HS-5 (cell line): ENCODE results near the gene GMPR.

Source experiments
- DNase-seq: peaks from one replicate; pipeline ENCODE4 v3.0.0-alpha.2; 2012; ENCODE audit warnings: low read depth

The GMPR gene

GRCh38 chr6:16302721-16303552 is 64.5 kb downstream of the GMPR start:
- DNase-seq, result no peak

GRCh38 chr6:16305246-16305725 is 66.9 kb downstream of the GMPR start:
- no peak for DNase-seq

GRCh38 chr6:16305788-16306187 is 67.4 kb downstream of the GMPR start:
- DNase-seq, result no peak

DNA sequence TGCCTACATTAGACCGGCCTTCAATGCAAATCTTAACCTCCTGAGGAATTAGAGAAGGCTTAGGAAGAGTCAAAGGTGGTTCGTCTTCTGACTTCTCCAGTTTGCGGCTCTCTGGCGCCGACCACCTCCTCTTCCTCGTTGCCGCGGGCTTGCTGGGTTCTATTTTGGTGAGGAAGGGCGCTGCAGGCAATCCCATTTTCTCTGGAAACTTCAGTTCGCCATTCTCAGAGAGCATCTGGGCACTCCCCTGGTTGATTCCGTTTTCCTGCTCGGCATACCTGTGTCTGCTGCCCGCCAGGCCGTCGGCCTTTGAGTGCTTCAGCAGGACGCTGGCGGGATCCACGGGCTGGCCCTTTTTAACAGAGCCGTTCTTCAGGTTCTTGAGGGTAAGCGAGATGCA is 67.9 kb downstream of the GMPR start:
- DNase-seq, result no peak

DNA sequence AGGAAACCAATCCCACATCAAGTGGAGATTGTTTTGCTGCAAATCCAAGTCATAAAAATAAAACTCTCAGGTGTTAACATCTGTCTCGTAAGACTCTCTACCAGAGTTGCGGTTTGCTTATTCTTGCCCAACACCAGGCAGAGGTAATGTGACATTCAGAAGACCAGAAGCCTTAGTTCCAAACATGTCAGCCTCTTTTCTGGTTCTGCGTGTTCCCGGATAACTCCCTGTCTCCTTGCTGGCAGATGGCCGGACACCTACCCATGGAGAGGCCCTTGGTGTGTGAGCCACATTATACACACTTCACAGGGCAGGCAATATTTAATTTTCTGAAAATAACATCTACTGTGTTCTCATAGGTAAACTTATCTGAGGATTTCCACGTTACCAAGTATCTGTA is 73.4 kb downstream of the GMPR start:
- no peak for DNase-seq

- no peak for DNase-seq
These were observed 75.3 kb downstream of the GMPR start for GRCh38 chr6:16313732-16314131.

- DNase-seq, result no peak
These were observed 75.9 kb downstream of the GMPR start for GRCh38 chr6:16314296-16314695.

DNA sequence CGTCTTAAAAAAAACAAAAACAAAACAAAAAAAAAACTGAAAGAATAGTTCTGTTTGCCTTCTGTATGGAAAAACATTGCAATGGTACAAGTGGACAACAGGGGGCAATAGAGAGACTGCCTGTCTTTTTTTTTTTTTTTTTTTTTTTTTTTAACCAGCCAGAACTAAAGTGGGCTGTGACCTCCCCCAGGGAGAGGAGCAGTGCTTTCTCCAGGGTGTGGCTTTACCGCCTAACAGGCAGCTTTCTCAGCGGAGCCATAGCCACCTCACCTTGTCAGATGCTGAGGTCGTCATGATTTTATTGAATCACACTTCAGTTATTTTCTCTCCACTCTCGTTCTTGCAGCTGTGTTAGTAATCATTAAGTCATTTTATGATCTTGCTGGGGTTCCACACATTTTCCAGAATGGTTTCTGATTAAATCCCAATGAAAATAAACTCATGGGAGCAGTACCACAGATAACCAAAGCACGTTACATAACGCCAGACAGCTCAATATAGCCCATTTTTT is 78.4 kb downstream of the GMPR start:
- no peak for DNase-seq

- no peak for DNase-seq
These were observed 80.2 kb downstream of the GMPR start for GRCh38 chr6:16318538-16318937.

DNA sequence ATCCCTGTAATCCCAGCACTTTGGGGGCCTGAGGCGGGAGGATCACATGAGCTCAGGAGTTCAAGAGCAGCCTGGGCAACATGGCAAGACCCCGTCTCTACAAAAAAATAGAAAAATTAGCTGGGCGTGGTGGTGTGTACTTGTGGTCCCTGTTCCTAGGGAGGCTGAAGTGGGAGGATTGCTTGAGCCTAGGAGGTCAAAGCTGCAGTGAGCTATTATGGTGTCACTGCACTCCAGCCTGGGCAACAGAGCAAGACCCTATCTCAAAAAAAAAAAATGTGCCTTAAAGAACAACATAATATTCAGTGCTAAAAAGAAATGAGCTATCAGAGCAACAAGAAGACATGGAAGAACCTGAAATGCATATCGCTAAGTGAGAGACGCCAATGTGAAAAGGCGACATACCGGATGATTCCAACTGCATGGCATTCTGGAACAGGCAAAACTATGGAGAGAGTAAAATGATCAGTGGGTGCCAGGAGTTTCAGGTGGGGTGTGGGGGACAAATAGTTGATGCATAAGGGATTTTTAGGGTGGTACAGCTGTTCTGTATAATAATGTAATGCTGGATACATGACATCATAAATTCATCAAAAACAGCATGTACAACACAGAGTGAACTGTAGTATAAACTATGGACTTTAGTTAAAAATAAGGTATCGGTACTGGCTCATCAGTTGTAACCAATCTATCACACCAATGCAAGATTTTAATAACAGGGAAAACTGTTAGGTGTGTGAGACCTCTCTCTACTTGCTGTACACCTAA is 80.8 kb downstream of the GMPR start:
- DNase-seq, result no peak

DNA sequence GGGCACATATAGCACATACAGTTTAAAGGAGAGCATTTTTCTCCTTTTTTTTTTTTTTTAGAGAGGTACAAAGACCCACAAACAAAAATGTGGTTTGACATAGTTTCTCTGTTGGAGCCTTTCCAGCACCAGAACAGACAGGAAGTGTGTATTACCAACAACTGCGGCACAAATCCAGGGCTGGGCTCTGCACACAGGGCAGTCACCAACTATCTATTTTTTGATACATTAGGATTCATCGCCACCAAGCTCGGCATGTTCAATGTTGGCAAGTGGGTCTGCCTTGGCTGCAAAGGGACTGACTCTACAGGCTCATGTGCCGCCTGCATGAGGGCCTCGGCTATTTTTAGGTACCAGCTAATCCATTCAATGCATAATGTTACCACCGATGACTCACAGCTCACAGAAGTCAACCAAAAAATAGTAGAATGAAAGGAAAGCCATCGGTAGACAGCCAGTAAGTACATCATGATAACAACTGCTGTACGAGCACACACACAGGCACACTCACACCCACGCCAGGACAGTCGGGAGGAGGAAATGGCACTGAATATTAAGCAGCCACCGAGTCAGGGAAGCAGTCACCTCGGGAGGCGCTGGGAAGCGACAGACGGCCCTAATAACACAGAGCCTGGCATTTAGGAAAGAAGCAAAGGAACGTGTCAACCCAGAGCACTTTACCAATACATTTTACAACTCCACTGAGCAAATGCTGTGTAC is 81.6 kb downstream of the GMPR start:
- DNase-seq, result no peak

DNA sequence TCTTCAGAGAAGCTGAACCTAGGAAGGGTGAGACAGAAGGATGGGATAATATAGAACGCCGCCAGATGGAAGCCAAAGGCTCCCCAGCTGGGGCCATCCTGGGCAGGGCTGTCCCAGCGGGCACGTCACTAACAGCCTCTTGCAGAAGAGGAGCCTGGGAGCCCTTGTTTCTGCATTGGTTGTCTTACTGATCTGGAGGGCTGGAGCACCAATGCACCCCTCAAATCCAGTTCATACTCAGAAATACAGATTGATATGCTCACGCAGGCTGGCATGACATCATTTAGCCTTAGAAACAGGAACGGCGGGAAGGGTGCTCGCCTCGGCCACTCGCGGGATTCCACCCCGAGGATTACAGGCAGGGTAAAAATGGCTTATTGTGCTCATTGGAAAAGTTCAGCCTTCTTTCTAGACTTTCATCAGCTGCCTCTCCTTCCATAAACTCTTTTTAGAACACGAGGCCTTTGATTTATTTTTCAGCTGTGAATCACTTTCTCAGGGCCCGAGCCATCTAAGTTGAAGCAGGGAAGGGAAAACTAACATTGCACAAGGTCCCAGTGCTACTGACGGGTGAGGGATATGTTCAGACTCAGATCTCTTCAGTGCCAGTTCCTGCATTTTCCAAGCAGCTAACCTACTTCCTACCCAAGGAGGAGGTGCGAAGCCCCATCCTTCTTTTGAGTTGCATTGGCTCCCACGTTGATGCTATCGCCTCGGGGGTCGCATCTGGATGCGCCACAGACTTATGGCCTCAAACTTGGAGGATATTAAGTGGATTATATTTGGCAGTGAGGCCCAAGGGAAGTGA is 82.3 kb downstream of the GMPR start:
- DNase-seq, result no peak

- no peak for DNase-seq
These were observed 82.9 kb downstream of the GMPR start for GRCh38 chr6:16321341-16321710.

DNA sequence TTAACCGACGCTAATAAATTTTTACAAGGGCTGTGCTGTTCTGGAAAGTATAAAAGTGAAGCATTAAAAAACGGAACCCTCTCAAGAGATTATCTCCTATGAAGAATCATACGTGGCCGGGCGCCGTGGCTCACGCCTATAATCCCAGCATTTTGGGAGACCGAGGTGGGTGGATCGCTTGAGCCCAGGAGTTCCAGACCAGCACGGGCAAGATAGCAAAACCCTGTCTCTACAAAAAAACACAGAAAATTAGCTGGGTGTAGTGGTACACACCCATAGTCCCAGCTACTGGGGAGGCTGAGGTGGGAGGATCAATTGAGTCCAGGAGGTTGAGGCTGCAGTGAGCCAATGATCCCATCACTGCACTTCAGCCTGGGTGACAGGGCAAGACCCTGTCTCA is 83.4 kb downstream of the GMPR start:
- DNase-seq, result no peak

DNA sequence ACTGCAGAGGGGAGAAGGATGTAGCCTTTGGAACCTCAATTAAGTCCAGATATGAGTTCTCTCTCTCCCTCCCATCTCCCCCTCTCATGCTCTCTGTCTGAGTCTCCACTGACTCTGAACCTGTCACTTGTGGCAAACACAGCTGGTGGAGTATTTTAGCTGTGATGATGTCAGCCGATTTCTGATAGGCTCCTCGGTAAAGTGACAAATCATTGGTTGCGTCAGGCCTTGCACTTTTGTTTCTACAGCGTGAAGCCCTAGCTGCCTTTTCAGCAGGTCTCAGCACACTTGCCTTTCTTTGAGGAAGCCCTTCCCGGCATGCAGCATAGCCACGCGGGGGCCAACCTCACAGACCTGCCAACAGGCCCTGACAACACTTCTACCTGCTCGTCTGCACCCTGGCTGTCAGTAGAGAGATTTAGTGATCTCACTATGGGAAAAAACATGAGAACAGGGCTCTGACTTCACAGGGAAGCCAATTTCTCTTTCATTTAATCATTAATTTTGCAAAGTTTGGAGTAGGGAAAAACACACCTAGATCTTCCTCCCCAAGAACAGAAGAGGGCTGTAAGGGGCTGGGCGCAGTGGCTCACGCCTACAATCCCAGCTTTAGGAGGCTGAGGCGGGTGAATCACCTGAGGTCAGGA is 84.4 kb downstream of the GMPR start:
- no peak for DNase-seq

GRCh38 chr6:16324184-16324583 is 85.8 kb downstream of the GMPR start:
- no peak for DNase-seq

DNA sequence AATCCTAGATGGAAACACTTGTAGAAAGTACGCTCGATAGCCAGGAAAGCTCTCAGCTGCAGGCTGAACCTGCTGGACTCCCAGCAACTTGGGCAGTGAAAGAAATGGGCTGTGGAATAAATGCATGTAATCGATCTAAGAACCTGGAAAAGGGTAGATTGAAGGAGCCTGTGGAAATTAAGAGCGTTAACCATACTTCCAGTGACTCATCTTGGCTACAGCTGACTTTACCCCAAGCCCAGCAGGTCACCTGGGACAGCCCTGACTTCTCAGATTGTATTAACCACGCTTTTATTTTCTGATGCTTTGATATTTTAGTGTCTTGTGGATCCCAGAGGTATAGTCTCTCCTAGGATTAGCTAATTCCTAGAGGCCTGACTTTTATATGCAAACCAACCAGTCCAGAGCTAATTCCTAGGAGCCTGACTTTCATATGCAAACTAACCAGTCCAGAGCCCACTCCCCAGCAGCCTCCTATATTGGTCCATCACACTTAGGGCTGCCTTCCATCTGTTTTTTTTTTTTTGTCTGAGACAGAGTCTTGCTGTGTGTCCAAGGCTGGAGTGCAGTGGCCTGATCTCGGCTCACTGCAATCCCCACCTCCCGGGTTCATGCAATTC is 86.3 kb downstream of the GMPR start:
- DNase-seq, result no peak

DNA sequence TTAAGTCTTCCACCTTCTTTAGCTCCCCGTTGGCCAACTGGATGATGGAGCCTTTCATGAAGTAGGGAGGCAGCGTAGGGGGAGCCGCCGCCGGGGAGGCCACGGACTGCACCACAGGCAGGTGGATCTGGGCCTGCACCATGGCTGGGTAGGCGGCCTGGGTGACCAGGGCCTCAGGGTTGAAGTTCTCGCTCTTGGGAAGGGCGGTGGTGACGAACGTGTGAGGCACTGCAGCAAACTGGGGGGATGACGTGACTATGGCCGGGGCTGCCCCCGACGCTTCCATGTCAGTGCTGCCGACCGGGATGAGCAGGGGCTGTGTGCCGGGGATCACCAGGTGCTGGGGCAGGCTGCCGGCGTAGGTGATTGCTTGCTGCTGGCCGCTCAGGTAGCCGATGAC is 88.1 kb downstream of the GMPR start:
- DNase-seq, result no peak

DNA sequence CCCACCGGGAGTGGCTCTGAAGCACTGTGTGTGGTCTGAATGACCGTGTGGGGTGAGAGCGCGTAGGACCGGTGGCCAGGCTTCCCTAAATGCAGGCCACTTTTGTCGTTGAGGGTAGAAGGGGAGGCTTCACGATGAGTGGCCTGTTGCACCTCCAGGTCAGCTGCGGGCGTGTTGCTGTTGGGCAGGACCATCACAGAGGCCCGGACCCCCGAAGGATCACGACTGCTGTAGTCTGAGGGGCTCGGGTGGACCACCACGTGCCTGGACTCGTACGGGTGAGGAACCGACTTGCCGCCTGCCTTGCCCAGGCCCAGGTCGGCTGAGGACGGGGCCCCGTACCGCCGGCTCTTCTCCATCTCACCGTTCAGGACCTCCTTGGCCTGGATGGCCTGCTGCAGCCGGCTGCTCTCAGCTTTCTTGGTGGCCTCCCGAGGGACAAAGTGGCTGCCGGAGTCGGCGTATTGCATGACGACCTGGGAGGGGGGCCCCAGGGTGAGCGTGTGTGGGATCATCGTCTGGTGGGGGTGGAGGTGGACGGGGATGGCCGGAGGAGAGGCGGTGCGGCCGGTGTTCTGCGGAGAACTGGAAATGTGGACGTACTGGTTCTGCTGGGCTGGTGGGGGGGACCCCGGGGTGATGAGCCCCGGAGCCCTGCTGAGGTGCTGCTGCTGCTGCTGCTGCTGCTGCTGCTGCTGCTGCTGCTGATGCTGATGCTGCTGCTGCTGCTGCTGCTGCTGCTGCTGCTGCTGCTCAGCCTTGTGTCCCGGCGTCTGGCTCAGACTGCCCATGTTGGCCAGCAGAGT is 88.8 kb downstream of the GMPR start:
- no peak for DNase-seq

DNA sequence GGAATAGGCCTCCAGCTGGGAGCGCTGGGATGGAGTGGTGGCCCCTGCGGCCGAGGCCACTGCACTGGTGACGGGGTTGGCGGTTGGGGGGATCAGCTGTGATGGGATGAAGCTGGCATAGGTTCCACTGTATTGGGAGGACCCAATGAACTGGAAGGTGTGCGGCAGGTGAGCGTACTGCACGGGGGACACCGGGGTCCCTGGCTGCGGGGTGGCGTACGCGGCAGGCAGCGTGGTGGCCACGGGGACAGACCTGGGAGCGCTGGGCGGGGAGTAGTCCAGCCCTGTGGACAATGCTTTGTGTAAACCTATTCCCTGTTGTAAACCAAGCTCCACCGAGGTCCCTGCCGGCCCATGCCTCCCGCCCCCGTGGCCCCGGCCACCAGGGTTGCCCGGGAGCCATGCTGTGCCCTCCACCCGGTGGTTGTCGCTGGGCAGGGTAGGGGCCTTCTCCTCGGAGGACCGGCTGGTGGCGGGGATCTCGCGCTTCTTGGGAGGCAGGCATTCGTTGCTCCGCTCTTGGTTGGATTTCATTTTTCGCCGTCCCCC is 89.5 kb downstream of the GMPR start:
- no peak for DNase-seq
